Small intestine (tissue), 7 donors: Measurements from ENCODE around the gene NEMP1. TPM values are rescaled to one million over a fixed set of nuclear protein-coding genes. Genes with fewer than 3 reads are reported as not detected.

Experiments used
- DNase-seq, 2 donors: peaks; one replicate each; pipeline versions ENCODE4 v3.0.0 to v3.0.0-alpha.2; 2013
- FAIRE-seq: peaks from 2 replicates; lab custom pipeline; 2012; peaks lifted over from hg19 to GRCh38; lab: Jason Lieb, UNC
- H3K27ac ChIP-seq, 3 donors: one replicate each; pipeline ENCODE4 v1.5.1; 2013; ENCODE audit warnings: low read length in 2 of 3, mild to moderate bottlenecking in 2 of 3, control low read depth in 1 of 3, inconsistent platforms in 1 of 3, low read depth in 1 of 3, moderate library complexity in 1 of 3
- H3K27me3 ChIP-seq, 3 donors: one replicate each; pipeline ENCODE4 v1.6.1; 2013; ENCODE audit warnings: low read length in 3 of 3, inconsistent platforms in 1 of 3; ENCODE audit not compliant: control insufficient read depth in 3 of 3, insufficient read depth in 3 of 3
- H3K36me3 ChIP-seq, 3 donors: one replicate each; pipeline ENCODE4 v1.6.1; 2013; ENCODE audit warnings: low read length in 3 of 3, inconsistent platforms in 1 of 3, low read depth in 1 of 3, mild to moderate bottlenecking in 1 of 3, moderate library complexity in 1 of 3; ENCODE audit not compliant: control insufficient read depth in 3 of 3, insufficient read depth in 2 of 3
- H3K4me1 ChIP-seq, 3 donors: one replicate each; pipeline ENCODE4 v1.6.1; 2013; ENCODE audit warnings: low read length in 2 of 3, inconsistent platforms in 1 of 3, low read depth in 1 of 3, mild to moderate bottlenecking in 1 of 3, moderate library complexity in 1 of 3; ENCODE audit not compliant: control insufficient read depth in 3 of 3, insufficient read depth in 2 of 3
- H3K4me3 ChIP-seq, 3 donors: one replicate each; pipeline ENCODE4 v1.5.1; 2013; ENCODE audit warnings: low read length in 3 of 3, control low read depth in 1 of 3, inconsistent platforms in 1 of 3, low read depth in 1 of 3, mild to moderate bottlenecking in 1 of 3, moderate library complexity in 1 of 3
- H3K9me3 ChIP-seq, 2 donors: one replicate each; pipeline ENCODE4 v1.6.1; 2013; ENCODE audit warnings: low read depth in 1 of 2, low read length in 1 of 2; ENCODE audit not compliant: control insufficient read depth in 2 of 2, insufficient read depth in 1 of 2
- WGBS, 3 donors: extraction: QIAGEN DNeasy Blood & Tissue Kit; methylation state at CpG; one replicate each; pipeline ENCODE4 v1.1.7; 2013; 5-methylcytosine and 5-hydroxymethylcytosine counted together
- polyA plus RNA-seq, 4 donors: library from polyadenylated mRNA; stranded (reverse) in 3 of 4; unstranded in 1 of 4; fragments of 200-250 nt in 3 of 4; fragments of 120-200 nt in 1 of 4; gene quantifications; one replicate each; pipeline versions ENCODE4 v1.2.1 to v1.2.3, GENCODE V29; 2013
- donor health status: healthy with polysubstance abuse.
- donor health status: control.
- donor health status: control.
- donor health status: Bipolar disorder and iron deficiency.
- donor health status: healthy.

NEMP1 gene
- polyA plus RNA-seq, 4 donors = 0.45 to 11.6 (median 2.1) TPM

DNA sequence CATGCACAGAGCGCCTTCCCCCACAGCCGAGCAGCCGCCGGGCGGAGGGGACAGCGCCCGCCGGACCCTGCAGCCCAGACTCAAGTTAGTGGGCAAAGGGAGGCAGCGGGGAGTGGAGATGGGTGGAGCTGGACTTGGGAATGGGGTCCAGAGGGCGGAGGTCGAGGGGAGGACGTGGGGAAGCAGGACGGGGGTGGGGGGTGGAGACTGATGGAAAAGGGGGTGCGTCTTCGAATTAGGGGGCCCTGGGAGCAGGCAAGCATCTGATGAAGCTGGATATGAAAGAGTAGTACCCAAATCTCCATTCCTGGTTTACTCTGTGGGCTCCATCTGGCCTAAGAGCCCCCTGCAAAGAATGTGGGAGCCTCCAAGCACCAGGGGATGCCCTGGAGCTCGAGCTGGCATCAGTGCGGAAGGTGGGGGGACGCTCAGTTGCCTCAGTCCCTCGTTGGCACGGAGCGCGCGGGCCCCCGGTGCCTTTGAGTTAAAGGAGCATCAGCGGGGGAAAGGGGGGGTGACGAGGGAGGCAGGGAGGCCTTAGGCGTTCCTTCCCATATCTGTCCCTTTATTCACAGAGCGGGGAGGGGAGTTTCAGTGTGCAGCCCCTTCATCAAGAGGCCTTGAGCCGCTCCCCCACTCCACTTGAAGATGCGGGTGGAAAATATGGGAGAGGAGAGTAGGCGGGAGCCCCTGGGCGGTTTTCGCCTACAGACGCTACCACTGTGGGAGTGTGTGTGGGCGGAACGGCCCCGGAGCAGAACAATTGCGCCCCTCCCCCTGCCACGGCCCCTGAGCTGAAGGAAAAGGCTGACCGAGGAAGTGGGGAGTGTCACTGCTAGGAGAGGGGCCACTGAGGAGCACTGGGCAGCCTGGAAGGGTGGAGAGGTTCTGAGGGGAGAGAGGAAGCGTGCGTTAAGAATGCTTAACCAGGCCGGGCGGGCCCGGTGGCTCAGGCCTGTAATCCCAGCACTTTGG is 11.0 kb upstream of the NEMP1 start:
- FAIRE-seq (no peak), DNase-seq (peak; percentile 58 to 81)
- H3K9me3 ChIP-seq = no peaks in the 10 kb centered on the region
- H3K27me3 ChIP-seq = no peaks in the 10 kb centered on the region
- 1 to 5% (median 3%) methylated on average over 38 to 45 of the region's 45 CpGs for WGBS, 3 donors
- peaks cover 0 to 31% (median 0%) of the 10 kb centered on the region in 3 donors for H3K4me1 ChIP-seq
- H3K27ac ChIP-seq = peak overlapping the region; percentile 69 to 91 (median 79)
- H3K36me3 ChIP-seq = peaks cover 0 to 42% (median 2%) of the 10 kb centered on the region in 3 donors
- H3K4me3 ChIP-seq = peak overlapping the region; percentile 54 to 78 (median 76)

DNA sequence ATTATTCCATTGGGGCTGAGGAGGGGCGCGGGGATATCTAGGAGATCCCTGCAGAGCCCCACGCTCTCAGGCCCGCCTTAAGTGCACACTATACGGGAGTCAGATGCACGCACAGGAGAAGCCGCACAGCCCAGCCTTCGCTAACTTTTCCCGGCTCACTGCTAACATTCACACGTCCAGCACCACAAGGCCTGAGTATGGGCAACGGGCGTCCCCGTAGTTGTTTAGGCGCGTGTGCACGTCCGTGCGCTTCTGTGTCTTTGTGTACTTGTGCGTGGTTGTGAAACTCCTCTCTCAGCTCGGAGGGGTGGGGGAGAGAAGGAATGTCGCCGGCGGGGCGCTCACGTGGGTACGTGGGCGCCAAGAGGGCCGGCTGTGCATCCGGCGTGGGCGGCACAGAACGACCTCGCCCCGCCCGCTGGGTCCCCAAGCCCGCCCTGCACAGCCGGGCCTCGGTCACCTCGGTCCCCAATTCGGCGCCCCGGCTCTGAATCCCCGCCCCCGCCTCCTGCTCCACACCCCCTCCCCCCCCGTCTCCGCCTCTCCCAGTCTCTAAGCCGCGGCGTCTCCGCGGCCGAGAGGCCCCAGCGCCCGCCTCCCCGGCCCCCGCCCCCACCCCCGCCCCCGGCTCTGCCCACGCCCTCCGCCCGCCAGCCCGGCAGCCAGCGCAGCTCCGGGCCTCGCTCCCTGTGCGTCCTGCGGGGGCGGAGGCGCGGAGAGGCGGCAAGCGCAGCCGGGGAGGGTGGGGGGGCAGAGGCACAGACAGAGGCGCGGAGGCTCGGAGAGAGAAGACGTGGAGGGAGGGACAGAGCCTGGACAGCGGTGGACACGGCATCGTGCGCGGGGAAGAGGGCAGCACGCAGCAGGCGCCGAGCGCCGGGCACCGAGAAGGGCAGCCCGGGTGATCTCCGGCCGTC is 10.0 kb upstream of the NEMP1 start, which contains the start of gene NAB2:
NAB2 (plus strand) TSS at position 761 of the 917 bp plus-strand sequence. CDS start 158 bp downstream, outside the sequence.
- FAIRE-seq (no peak), DNase-seq (peak; percentile 92 to 96)
- no peaks in the 10 kb centered on the region for H3K27me3 ChIP-seq
- H3K36me3 ChIP-seq = peaks cover 0 to 33% (median 2%) of the 10 kb centered on the region in 3 donors
- H3K4me1 ChIP-seq = peaks cover 0 to 29% (median 0%) of the 10 kb centered on the region in 3 donors
- H3K4me3 ChIP-seq = peak within 1 kb of the TSS; percentile 54 to 91 (median 78)
- WGBS, 3 donors = 0 to 1% (median 0%) methylated on average over 42 to 91 of the region's 91 CpGs
- H3K9me3 ChIP-seq = no peaks in the 10 kb centered on the region
- peak within 1 kb of the TSS; percentile 81 to 99 (median 98) for H3K27ac ChIP-seq

DNA sequence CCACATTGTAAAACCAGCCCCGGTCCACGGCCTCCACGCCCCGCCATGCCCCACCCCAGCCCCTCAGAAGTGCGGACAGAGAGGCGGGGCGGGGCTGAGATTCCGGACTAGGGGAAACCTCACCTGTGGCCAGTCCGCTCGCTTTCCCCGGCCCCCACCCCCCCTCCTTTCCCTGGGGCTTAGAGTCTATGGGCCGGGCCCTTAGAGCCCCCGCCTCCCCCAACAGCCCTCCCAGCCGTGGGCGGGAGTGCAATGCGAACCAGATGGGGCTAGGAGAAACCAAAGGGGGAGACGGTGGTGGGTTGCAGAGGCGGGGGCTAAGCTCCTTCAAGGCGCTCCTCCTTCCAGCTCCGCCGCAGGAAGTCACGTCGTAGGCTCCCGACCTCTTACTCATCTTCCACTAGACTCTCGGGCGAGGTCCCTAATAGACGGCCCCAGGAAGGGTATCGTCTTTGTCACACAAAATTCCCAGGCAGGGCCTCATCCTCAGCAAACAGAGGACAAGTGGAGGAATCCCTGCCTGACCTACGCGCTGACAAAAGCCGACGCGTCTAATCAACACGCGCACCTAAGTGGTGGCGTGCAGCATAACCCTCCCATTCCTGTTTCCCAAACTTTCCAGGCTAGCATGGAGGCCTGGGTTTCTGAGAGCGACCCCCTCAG is 9.2 kb upstream of the NEMP1 start:
- no peaks in the 10 kb centered on the region for H3K9me3 ChIP-seq
- peaks cover 0 to 25% (median 0%) of the 10 kb centered on the region in 3 donors for H3K4me1 ChIP-seq
- 0 to 1% (median 0%) methylated on average over 31 to 37 of the region's 37 CpGs for WGBS, 3 donors
- DNase-seq (peak; percentile 45 to 87), FAIRE-seq (no peak)
- no peaks in the 10 kb centered on the region for H3K27me3 ChIP-seq
- peak overlapping the region; percentile 53 to 91 (median 54) for H3K4me3 ChIP-seq
- peak overlapping the region; percentile 81 to 99 (median 98) for H3K27ac ChIP-seq
- peaks cover 0 to 25% (median 2%) of the 10 kb centered on the region in 3 donors for H3K36me3 ChIP-seq

DNA sequence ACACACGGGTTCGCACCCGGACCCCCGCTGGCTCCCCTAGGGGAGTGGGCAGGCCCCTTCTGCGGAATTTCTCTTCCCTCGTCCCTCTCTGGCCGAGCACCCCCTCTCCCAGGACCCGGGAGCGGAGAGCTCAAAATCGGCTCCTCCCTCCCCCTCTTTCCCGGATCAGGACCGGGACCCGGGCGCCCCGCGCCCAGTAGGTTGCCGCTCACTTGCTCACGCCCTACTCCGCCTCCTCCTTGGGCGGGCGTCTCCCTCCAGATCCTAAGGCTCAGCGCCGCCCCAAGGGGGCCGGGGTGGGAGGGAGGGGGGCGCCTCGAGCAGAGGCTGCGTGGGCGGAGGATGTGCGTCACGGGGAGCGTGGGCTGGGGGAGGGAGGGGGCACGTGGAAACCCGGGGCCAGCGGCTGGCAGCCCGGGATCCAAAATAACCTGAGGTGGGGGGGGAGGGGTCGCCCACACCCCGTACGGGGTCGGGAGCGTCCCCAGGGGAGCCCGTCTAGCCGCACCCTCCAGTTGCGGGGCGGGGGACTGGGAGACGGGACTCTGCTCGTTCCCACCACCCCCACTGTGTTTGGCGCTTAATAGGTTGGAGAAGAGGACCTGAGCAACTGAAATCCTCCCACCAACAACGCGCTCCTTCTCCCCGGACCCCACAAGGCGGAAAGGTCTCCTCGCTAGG is 8.6 kb upstream of the NEMP1 start:
- 1% methylated on average over 26 to 52 of the region's 52 CpGs for WGBS, 3 donors
- H3K4me1 ChIP-seq = peaks cover 0 to 25% (median 0%) of the 10 kb centered on the region in 3 donors
- FAIRE-seq (no peak), DNase-seq (peak; percentile 62 to 88)
- H3K36me3 ChIP-seq = peaks cover 0 to 18% (median 2%) of the 10 kb centered on the region in 3 donors
- peak overlapping the region; percentile 53 to 91 (median 54) for H3K4me3 ChIP-seq
- no peaks in the 10 kb centered on the region for H3K9me3 ChIP-seq
- H3K27ac ChIP-seq = peak overlapping the region; percentile 81 to 99 (median 98)
- no peaks in the 10 kb centered on the region for H3K27me3 ChIP-seq

DNA sequence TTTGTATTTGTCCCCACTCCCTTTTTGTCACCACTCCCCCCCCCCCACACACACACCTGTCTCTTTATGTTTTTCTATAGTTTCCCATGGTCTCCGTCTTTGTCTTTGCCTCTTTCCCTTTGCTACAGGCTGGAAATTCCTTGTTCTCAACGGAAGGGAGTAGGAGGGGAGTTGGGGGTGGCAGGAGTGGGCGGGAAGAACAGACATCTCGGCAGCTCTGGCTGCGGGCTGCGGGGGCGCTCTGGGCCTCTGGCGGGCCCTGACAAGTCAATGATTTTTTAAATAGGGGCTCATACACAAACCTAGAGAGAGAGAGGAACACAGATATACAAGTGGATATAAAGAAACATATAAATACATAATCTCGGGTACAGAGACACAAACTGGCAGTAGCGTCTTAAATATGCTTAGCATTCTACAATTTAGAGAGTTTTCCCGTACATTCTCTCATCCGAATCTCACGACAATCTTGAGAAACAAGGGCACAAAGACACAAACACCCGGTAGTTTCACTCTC is 8.0 kb upstream of the NEMP1 start:
- Histone ChIP-seq H3K27me3 (no peaks in the 10 kb centered on the region), H3K36me3 (peaks cover 0 to 12% (median 0%) of the 10 kb centered on the region in 3 donors), H3K4me3 (peak overlapping the region; percentile 43 to 91 (median 54)), H3K9me3 (no peaks in the 10 kb centered on the region), H3K27ac (peak overlapping the region; percentile 58 to 99 (median 98)), H3K4me1 (peaks cover 0 to 25% (median 0%) of the 10 kb centered on the region in 3 donors)
- 1 to 5% (median 1%) methylated on average over 14 of the region's 14 CpGs for WGBS, 3 donors
- no peak for FAIRE-seq
- DNase-seq = peak in 1 of 2 donors; percentile 81

DNA sequence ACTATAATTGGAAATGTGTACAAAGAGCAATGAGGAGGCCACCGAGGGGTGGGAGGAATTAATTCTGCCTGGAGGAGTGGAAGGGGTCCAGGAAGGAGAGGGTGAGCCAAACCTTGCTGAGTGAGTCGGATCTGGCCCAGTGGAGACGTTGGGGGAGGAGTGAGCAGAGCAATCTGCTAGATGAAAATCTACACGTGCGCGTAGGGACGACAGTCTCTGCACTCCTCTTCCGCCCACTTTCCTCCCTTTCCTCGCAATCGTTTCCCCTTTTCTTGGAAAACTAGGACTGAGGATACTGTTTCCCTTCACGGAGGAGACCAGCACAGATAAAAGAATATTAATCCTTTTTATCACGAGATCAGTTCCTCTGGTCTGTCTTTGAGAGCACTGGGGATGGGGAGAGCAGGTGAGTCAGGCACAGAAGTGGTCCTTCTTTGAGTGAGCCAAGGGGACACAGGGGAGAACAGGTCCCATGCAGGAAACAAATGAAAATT is 7.5 kb upstream of the NEMP1 start:
- 30 to 66% (median 65%) methylated on average over 12 of the region's 12 CpGs for WGBS, 3 donors
- DNase-seq = peak in 1 of 2 donors; percentile 50
- H3K36me3 ChIP-seq = peaks cover 0 to 7% (median 0%) of the 10 kb centered on the region in 3 donors
- no peaks in the 10 kb centered on the region for H3K27me3 ChIP-seq
- no peak for FAIRE-seq
- peaks cover 0 to 25% (median 0%) of the 10 kb centered on the region in 3 donors for H3K4me1 ChIP-seq
- H3K9me3 ChIP-seq = no peaks in the 10 kb centered on the region
- H3K27ac ChIP-seq = peak overlapping the region in 2 of 3 donors; percentile 98 to 99
- H3K4me3 ChIP-seq = peak overlapping the region in 1 of 3 donors; percentile 91

DNA sequence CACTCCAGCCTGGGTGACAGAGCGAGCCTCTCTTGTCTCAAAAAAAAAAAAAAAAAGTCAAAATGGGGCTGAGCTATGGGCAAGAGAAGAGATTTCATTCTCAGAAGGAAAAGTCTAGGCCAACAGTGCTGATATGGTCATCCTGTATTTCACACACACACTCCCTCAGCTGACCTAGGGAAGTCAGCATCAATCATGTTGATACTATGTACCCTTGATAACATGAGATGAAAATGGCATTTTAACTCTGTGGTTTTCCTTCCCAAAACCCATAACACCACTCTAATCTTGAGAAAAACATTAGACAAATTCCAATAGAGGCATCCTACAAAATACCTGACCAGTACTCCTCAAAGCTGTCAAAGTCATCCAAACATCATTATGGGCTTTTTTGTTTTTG is 2.3 kb upstream of the NEMP1 start:
- no peak for FAIRE-seq
- peaks cover 0 to 13% (median 4%) of the 10 kb centered on the region in 3 donors for H3K4me1 ChIP-seq
- no peak overlapping the region for H3K27ac ChIP-seq
- H3K4me3 ChIP-seq = no peak overlapping the region
- no peaks in the 10 kb centered on the region for H3K9me3 ChIP-seq
- H3K27me3 ChIP-seq = no peaks in the 10 kb centered on the region
- no peak for DNase-seq
- peaks cover 0 to 7% (median 0%) of the 10 kb centered on the region in 3 donors for H3K36me3 ChIP-seq
- 100% methylated on average over 1 of the region's 1 CpG for WGBS, 3 donors
